GM18507 (cell line): ENCODE measurements around the gene IL13RA1.
"Not testable (repeated sequence)": the region's sequence is repeated elsewhere in the genome, so short reads cannot be mapped to it uniquely, and the experiment has no call there.

Source experiments
- DNase-seq: peaks from one replicate; pipeline ENCODE4 v3.0.0; 2011; ENCODE audit warnings: low read depth; ENCODE audit not compliant: insufficient read length; ENCODE audit errors: extremely low spot score
- FAIRE-seq: peaks from 2 replicates; lab custom pipeline; 2011; peaks lifted over from hg19 to GRCh38; lab: Jason Lieb, UNC

IL13RA1 gene

GRCh38 chrX:118770133-118770760 lies 42.8 kb downstream of the IL13RA1 start:
- DNase-seq (no peak), FAIRE-seq (no peak)

GRCh38 chrX:118772051-118772450 lies 44.6 kb downstream of the IL13RA1 start:
- no peak for DNase-seq
- FAIRE-seq = no peak

- FAIRE-seq = no peak
- no peak for DNase-seq
Measured at GRCh38 chrX:118773782-118774181, 46.4 kb downstream of the IL13RA1 start.

GRCh38 chrX:118779581-118779980 lies 52.2 kb downstream of the IL13RA1 start:
- DNase-seq = no peak

GRCh38 chrX:118780509-118780908 lies 53.1 kb downstream of the IL13RA1 start:
- no peak for DNase-seq

More at GRCh38 chrX:118779581-118779980, 52.2 kb downstream of the IL13RA1 start:
- no peak for FAIRE-seq

GRCh38 chrX:118780911-118781310 lies 53.5 kb downstream of the IL13RA1 start:
- FAIRE-seq (no peak), DNase-seq (no peak)

More at GRCh38 chrX:118780509-118780908, 53.1 kb downstream of the IL13RA1 start:
- FAIRE-seq = peak; percentile 21

- no peak for FAIRE-seq
- DNase-seq = no peak
Measured at GRCh38 chrX:118795528-118796280, 68.3 kb downstream of the IL13RA1 start.

GRCh38 chrX:118802857-118803256 lies 75.5 kb downstream of the IL13RA1 start:
- no peak for DNase-seq
- FAIRE-seq = no peak

GRCh38 chrX:118807151-118808017 lies 80.0 kb downstream of the IL13RA1 start:
- FAIRE-seq (peak; percentile 81), DNase-seq (no peak)

GRCh38 chrX:118817257-118817656 lies 89.9 kb downstream of the IL13RA1 start:
- not testable (repeated sequence) for DNase-seq, FAIRE-seq

GRCh38 chrX:118823263-118824172 lies 96.1 kb downstream of the IL13RA1 start, which contains the start of gene ZCCHC12:
ZCCHC12 (plus strand) TSS chrX:118823824; CDS start chrX:118825245, 1,421 bp downstream.
- no peak for FAIRE-seq

GRCh38 chrX:118824173-118824730 lies 96.8 kb downstream of the IL13RA1 start:
- FAIRE-seq (no peak), DNase-seq (no peak)

More at GRCh38 chrX:118823263-118824172, 96.1 kb downstream of the IL13RA1 start, which contains the start of gene ZCCHC12:
- DNase-seq = no peak

GRCh38 chrX:118825227-118825626 lies 97.8 kb downstream of the IL13RA1 start:
- DNase-seq (no peak), FAIRE-seq (no peak)

- FAIRE-seq (peak; percentile 39), DNase-seq (peak; percentile 20)
Measured at GRCh38 chrX:118839334-118839958, 112.0 kb downstream of the IL13RA1 start.
